Measurements from ENCODE around the gene JTB.

The JTB gene

GRCh38 chr1:153938996-153939395 lies 38.5 kb downstream of the JTB start:
- H3K4me3 ChIP-seq (ENCODE audit: low read depth, low read length), result no peak overlapping the region
- DNase-seq (ENCODE audit: low read depth), result no peak

DNA sequence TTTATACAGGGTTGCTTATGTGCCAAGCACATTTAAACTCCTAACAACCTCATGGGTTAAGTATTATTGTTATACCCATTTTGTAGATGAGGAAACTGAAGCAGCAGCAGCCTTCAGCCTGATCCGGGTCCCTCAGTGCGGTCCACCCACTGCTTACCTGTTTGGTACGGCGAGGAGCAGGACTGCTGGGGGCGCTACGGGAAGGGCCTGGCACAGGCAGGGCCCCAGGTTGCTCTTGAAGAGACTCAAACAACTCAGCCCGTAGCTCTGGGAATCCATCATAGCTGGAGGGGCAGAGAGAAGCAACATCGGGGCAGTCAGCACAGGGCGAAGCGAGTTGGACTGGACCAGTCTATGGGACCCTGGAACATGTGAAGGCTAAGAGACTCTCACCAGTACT lies 40.1 kb downstream of the JTB start:
- no peak for DNase-seq (ENCODE audit: low read depth)
- H3K4me3 ChIP-seq (ENCODE audit: low read depth, low read length), result no peak overlapping the region

- DNase-seq (ENCODE audit: low read depth), result no peak
- no peak overlapping the region for H3K4me3 ChIP-seq (ENCODE audit: low read depth, low read length)
Observed at GRCh38 chr1:153936011-153936802, 41.3 kb downstream of the JTB start.

DNA sequence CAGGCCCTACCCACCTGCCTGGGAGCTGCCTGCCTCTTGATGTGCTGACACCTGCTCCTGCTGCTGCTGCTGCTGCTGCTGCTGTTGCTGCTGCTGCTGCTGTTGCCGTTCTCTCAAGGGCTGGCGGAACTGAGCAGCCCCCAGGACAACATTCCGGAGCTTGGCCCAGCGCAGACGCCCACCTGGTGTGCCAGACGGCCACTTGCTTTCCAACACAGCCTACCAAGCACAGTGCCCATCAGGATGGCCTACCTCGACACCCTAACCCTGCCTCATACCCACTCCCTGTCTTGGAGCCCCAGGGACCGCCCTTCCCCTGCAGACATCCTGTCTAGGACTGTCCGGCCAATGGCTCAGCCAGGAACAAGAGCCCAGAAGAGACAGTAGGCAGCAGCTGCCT lies 42.7 kb downstream of the JTB start:
- no peak overlapping the region for H3K4me3 ChIP-seq (ENCODE audit: low read depth, low read length)
- DNase-seq (ENCODE audit: low read depth), result no peak

DNA sequence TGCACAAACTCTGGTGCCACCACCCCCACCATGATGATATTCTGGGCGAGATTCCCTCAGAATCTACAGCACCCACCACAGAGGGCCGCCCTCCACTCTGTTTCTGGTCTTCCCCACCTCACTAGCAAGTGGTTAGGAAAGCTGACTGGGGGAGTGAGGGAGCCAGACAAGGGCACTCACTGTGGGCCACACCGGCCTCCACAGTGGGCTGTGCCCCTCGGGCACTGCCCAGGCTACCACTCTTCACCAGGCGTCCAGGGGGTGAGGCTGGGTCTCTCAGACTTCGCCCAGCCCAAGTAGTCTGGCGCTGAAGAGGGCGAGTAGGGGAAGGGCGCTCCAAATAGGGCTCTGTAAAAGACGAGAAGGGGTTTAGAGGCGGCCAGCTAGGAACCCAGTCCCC lies 43.5 kb downstream of the JTB start:
- DNase-seq (ENCODE audit: low read depth), result no peak
- H3K4me3 ChIP-seq (ENCODE audit: low read depth, low read length), result no peak overlapping the region

DNA sequence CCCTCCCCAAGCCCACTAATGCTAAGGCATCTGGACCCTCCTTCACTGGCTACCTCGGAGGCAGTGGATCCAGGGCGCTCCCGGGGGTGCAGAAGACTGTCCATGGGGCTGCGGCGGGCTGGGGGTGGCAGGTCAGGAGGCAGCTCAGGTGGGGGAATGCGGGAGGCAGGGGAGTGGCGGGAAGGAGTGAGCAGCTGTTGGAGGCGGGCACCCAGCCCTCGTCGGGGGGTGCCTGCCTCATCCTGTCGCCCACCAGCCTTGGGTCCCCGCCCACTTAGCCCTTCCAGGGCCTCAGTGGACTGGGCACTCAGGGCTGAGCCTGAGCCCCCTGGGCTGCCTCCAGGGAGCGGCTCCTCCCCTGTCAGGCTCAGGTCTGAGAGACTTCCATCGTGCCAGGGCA lies 44.0 kb downstream of the JTB start:
- no peak overlapping the region for H3K4me3 ChIP-seq (ENCODE audit: low read depth, low read length)
- DNase-seq (ENCODE audit: low read depth), result no peak

- no peak for DNase-seq (ENCODE audit: low read depth)
- H3K4me3 ChIP-seq (ENCODE audit: low read depth, low read length), result no peak overlapping the region
Observed at GRCh38 chr1:153932156-153933131, 45.0 kb downstream of the JTB start.

DNA sequence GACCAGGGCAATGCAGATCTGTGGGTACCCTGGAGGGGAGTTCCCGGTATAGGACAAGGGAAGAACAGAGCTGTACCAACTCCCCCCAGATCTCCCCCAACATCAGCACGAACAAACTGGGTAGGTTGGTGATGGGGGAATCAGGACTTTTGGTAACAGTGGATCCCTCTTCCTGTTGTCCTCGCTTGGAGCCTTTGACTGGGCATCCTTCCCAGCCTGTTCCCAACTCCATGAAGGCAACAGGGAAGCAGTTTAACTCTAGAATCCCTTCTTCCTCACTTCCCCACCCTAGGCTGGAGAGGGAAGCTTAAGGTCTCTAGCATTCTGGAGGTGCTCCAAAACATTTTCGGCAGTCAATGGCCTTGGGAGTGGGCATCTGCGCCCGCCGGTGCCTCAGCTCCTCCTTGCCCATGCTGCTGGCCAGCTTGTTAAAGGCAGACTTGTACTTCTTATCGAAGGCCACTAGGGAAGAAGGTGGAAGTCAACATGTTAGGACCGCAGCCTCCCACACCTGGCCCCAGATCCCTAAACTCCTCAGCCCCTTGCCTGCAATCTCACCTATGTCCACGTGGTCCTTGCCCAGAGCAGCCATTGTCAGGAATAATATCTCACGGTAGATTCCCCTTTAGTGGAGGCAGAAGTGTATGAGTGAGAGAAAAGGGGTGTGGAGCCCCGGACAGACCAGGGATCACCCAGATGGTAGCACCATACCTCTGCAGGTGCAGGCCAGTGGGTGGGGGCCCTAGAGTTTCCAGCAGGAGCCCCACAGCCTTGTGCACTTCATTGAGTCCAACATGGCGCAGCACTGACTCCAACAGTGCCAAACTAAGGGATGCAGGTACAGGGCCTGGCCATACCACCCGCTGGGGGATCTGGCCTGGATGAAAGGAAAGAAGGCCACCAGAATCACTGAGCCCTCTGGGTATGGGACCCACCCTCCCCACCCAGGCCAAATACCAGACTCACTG lies 47.2 kb downstream of the JTB start:
- DNase-seq (ENCODE audit: low read depth), result no peak
- no peak overlapping the region for H3K4me3 ChIP-seq (ENCODE audit: low read depth, low read length)

DNA sequence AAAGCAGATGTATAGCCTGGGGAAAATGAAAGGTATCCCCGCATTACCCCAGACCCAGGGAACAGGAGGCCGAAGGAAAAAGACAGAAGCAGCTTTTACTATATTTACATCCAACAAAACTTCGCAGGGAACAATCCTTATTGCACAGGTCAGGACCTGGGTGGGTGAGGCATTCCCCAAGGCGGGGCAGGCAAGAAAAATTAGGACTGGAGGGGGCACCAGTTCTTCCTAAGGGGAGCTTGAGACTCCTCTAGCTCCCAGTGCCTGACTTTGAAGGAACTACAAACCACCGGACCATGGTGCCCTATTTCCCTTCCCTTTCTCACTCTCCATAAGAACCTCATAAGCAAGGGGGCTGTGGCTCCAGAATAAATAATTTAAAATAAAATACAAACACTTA lies 48.0 kb downstream of the JTB start:
- DNase-seq (ENCODE audit: low read depth), result no peak
- H3K4me3 ChIP-seq (ENCODE audit: low read depth, low read length), result no peak overlapping the region

GRCh38 chr1:153928791-153929341 lies 48.6 kb downstream of the JTB start:
- DNase-seq (ENCODE audit: low read depth), result no peak
- H3K4me3 ChIP-seq (ENCODE audit: low read depth, low read length), result no peak overlapping the region

DNA sequence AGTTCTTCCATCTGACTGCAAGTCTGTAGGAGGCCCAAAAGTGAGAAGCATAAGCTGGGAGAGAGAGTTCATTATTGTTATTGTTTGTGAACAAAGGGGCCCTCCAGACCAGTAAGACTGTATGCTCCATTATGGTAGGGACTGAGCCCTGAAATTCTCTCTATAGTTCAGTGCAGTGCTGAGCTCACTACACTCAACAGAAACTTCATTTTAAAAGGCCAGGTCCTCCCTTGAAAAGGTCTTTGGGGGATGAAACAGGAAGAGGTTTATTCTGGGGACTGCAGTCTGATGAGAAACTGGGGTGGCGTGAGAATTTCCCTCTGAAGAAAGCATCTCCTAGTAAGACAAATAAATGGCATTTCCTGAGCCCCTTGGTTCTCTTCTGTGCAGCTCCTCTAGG lies 49.2 kb downstream of the JTB start:
- no peak for DNase-seq (ENCODE audit: low read depth)
- H3K4me3 ChIP-seq (ENCODE audit: low read depth, low read length), result no peak overlapping the region

GRCh38 chr1:153926405-153926804 lies 51.1 kb downstream of the JTB start:
- no peak overlapping the region for H3K4me3 ChIP-seq (ENCODE audit: low read depth, low read length)
- no peak for DNase-seq (ENCODE audit: low read depth)
